HG03571 (cell line): ENCODE results near the gene HILPDA.
A peak's percentile ranks its signal among the peaks of the same experiment; 100 is the strongest.

Source experiments
- ATAC-seq: cut with Tn5 transposase; IDR thresholded peaks from one replicate; pipeline ENCODE4 v1.9.1; 2021; ENCODE audit not compliant: unreplicated experiment

The HILPDA gene

GRCh38 chr7:128455543-128456254 lies at the start of gene HILPDA:
TSS of gene HILPDA (plus strand) at chr7:128455878. CDS start at chr7:128457269, 1,391 bp downstream.
- ATAC-seq: peak; percentile 79

- no peak for ATAC-seq
These were observed 49.1 kb upstream of the HILPDA start for GRCh38 chr7:128406314-128407232.

- ATAC-seq: no peak
These were observed 48.5 kb upstream of the HILPDA start for GRCh38 chr7:128407233-128407589.

DNA sequence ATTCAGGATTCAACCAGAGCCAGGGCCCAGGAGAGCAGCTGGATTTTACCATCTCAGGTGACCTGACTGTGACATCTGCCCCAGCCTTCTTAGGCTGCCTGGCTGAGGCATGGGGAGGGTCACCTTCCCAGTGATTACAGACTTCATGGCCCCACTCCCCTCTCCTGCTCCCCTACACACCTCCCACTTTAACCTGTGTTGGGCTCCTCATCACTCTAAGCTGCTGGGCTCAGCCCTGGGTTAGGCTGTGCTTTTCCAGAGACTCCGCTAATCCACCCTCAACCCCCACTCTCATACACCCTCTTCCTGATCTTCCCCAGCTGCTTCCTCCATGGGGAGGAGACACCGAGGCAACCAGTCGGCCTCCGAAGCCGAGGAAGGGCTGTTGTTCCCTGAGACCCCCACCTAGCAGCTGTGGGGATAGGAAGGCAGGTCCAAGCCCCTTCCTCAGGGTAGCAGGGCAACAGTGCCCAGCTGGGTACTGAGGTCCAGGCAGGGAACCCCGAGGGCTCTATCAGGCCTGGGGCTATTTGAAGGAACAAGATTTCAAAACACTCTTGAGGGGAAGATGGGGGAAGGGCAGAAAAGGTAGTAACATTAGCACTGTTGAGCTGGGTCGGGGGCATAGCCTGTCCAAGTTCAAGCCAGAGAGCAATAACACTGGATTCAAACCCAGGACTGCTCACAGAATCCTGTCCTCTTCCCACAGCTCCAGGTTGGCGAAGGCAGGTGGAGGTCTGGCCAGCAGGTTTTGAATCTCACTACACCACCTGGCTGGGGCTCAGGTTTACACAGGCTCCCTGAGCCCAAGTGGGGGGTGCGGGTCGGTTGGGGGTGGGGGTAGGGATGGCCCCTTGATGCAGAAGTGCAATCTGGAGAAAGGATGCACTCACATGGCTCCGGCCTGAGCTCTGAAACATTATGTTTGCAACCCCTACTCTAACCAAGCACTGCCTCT lies 47.6 kb upstream of the HILPDA start:
- ATAC-seq: no peak

DNA sequence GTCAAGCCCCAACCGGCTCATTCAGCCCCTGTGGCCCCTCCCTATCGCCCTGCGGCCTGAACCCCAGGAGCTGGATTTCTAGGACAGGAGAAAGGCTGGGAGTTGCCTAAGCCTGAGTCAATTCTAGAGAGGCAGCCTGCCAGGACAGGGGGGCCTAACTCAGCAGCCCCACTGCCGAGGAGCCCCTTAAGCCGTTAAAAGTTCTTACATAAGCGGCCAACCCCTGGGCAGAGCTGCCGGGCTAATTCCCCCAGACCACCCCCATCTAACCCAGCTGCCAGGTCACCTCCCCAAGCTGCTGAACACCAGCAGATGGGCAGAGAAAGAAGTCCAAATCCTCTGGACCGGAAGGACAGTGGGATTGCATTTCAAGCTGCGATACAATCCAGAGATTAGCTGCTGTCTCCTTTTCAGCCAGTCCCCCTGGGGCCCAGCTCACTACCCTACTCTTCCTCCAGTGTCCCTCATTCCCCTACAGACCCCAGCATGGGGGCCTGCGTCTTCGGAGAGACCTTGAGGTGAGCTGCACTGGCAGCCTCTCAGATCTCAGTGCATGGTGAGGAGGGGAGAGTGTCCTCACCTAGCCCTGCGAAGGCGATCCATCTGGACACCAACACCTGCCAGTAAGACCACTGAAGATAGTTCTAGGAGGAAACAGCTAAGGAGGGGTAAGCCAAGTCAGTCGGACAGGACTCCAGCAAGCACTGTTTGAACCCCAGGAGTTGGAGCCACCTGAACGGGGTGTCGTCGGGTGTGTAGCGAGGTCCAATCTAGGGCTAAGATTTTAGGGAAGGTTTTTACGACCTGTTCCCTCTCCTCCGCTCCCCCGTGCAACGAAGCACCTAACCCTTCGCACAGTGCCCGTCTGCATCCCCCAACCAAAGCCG lies 46.7 kb upstream of the HILPDA start:
- ATAC-seq: no peak

- peak; percentile 77 for ATAC-seq
These were observed 45.9 kb upstream of the HILPDA start, which contains the start of gene IMPDH1 for GRCh38 chr7:128409596-128410450. TSS of gene IMPDH1 (minus strand) at chr7:128409982. CDS start at chr7:128409901, 81 bp downstream.

DNA sequence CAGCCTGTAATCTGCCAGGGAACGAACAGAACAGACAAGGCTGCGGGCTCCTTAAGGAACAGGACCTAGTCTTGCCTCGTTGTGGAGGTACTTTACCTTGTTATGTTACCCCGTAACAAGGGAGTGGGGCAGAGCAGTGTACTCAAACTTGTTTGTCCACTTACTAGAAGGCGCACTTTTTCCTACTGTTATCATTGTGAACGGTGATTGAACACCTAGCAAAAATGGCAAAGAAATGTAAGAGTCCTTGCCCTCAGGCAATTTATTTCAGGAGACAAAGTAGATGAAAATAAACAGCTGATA lies 45.3 kb upstream of the HILPDA start:
- no peak for ATAC-seq

DNA sequence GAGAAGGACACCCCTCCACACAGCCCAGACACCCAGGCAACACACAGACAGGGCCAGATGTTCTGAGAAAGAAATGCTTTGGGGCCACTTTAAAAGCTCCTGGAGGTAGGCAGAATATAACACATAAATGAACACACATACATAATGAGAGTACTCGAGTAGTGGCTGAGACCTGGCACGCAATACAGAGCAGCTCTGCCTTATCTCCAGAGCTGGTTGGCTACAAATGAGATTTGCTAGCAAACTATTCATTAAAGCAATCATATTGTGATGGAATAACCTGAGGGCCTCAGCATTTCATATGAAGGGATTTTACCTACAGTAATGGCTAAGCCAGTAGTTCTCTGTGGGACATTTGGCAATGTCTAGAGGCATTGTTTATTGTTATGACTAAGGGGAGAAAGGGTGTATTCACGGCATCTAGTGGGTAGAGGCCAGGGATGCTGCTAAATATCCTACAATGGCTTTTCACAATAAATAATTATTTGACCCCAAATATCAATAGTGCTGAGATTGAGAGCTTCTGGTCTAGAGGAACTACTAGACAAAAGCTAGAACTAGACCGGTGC lies 40.4 kb upstream of the HILPDA start:
- no peak for ATAC-seq

DNA sequence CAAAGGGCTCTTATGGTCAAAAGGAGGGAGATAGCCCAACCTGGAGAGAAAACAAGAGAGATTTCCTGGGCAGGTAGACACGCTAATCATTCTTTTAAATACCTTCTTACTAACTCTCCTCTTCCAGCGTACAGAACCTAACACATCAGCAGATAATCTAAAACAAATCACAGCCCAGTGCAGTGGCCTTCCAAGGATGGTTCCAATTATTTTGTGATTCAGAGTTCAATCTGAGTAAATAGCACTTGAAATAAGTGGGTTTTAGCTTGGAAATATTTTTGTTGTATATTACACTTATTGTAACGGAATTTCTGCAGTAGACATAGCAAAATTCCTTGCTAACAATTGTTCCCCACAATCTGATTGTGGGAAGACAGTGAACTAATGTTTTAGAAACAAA lies 38.6 kb upstream of the HILPDA start:
- no peak for ATAC-seq

DNA sequence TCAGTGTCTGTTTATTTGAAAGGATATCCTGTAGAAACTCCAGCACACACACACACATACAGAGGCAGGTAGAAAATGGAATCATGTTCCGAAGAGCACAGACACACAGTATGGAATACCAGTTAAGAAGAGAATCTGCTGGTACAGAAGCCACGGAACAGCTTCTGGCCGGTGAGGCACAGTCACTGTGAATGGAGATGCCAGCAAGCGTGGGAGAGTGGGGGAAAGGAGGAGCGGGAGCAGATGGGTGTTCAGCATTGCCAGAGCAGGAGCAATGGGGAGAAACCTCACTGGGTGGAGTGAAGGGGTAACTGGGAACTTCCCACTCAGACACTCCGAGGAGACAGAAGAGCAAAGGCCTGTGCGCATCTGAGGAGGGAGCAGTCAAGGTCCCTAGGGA lies 36.4 kb upstream of the HILPDA start:
- ATAC-seq: no peak

DNA sequence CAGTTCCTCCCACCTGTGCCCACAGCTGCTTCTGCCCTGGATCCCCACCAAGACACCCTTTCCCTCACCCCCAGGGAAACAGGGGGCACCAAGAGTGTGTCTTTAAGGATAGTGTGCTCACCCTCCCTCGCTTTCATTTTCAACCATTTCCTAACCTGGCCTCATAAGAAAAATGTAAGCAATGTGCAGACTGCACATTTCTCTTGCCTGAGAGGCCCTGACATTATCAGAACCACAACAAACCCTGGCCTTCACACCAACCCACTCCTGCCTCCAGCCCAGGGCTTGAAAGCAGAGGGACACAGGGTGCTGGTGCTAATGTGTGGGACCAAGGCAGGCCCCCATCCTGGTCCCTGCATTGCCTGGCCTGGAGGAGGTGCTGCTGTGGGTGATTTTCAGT lies 34.9 kb upstream of the HILPDA start:
- ATAC-seq: no peak

DNA sequence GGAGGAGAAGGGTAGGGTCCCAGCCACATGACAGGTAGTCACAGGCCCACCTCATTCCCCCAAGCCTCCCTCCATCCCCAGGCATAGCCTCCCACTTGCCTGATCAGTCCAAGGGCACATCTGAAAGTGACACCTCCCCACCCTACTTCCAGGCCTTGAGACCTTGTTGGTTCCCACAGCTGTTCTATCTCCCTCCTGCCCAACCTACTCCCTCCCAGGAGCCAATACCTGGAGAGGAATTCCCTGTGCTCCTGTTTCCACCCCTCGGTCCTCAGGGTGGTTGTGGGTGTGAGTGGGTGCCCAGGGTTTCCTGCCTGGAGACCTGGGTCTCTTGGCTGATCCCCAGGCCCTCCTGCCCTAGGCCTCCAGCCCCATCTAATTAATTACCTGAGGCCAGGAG lies 34.3 kb upstream of the HILPDA start:
- no peak for ATAC-seq

- no peak for ATAC-seq
These were observed 33.6 kb upstream of the HILPDA start for GRCh38 chr7:128422037-128422436.

- no peak for ATAC-seq
These were observed 32.8 kb upstream of the HILPDA start for GRCh38 chr7:128422842-128423241.

GRCh38 chr7:128424686-128425275 lies 30.9 kb upstream of the HILPDA start:
- no peak for ATAC-seq

GRCh38 chr7:128425850-128426249 lies 29.8 kb upstream of the HILPDA start:
- no peak for ATAC-seq

DNA sequence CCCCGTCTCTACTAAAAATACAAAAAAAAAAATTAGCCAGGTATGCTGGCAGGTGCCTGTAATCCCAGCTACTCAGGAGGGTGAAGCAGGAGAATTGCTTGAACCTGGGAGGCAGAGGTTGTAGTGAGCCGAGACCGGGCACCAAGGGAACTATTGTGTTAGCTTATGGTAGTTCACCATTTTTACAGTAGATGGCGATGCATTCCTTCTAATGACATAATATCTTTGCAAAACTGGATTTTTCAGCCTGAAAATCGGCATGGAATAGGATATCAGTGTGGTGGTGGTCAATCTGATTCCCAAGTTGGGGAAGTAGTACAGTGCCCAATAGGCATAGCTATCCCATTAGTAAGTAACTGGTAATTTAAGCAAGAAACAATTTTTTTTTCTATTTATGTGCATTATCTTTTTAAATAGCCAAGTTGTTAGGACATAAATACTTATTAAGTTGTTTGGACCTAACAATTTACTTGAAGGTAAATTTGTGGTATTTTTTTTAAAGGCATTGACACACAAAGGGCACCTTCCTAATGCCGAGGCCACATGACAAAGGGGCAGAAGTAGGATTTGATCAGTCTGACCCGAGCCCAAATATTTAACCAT lies 28.3 kb upstream of the HILPDA start:
- no peak for ATAC-seq

- no peak for ATAC-seq
These were observed 25.5 kb upstream of the HILPDA start for GRCh38 chr7:128430207-128430606.
